Stimulated activated CD4-positive, alpha-beta T cell treated with anti-CD3 and anti-CD28 coated beads, TNF-alpha, amount 100 ng/mL, for 24 hours (primary cell): ENCODE results near the gene TPK1.
"Not testable (repeated sequence)": the region's sequence is repeated elsewhere in the genome, so short reads cannot be mapped to it uniquely, and the experiment has no call there.

Experiments used
- DNase-seq, 3 experiments: peaks; one replicate each; pipeline ENCODE4 v3.0.0-alpha.2; 2020; ENCODE audit warnings: low read depth in 3 of 3

The TPK1 gene

DNA sequence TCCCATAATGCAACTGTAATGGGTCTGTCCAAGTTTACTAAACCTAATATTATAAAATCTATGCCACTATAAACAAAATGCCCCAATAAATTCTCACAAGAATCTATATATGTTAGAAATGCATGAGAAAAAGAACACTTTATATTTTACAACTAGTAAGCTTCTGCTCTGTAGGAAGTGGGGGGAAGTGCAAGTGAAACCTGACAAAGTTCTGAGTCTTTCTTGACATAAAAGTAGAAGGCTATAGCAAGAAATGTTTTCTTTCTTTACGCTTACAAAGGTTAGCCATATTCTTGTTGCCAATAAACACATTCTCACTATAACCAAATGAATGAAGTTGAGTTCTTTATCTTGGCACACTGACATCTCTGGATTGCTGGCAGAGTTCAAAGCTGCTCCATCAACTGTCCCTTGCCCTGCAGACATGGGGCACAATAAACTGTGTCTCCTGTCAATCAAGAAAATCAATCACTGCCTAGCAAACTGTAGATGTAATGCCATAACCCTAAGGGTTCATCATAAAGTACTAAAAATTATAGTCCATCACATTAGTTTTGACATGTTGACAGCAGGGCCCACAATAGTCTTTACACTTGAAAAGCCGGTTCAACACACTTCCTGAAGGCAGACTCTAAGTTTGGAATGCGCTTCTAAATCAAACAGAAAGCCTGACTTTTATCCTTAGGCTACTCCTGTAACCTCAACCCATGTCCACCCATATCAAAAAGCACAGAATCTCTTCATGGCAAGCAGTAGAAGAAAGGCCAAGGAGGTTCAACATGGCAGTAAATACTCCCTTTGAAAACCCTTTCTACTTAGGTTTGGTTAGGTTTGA lies 58.6 kb downstream of the TPK1 start:
- no peak for DNase-seq

DNA sequence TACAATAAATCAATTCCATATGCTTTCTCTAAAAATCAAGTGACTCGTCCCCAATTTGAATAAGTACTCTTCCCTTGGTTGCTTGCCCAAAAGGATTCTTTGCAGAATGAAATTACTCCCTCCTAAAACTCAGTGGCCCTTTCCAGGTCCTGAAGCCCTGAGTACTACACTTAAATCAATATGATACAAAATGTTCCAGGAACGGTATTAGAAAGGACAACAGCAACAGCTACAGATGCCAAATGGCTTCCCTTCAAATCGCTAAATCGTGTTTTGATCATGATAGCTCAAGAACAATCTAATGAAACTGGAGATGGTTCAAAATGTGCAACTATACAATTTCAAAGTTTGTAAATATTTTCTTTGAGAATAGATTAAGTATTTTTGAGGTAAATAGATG lies 59.4 kb downstream of the TPK1 start:
- no peak for DNase-seq

GRCh38 chr7:144775749-144776148 lies 60.1 kb downstream of the TPK1 start:
- no peak for DNase-seq

- DNase-seq: no peak
These were observed 63.9 kb downstream of the TPK1 start for GRCh38 chr7:144771927-144772326.

DNA sequence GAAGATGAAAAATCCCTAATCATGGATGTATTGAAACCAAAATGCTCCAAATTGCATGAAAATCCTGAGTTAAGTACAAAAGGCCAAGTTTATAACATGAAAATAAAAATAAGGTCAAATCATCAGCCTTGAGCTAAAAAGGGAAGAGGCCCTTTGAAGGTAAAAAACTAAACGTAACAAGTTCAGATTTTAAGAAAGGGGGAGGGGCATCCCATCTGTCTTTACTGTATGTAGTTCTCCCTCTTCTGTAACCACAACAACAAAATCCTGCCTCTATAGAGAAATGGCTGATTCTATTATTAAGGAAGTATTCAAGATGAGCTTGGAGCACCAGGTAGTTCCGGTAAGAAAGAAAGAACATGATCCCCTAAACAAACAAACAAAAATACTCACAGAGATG lies 64.7 kb downstream of the TPK1 start:
- DNase-seq: no peak

DNA sequence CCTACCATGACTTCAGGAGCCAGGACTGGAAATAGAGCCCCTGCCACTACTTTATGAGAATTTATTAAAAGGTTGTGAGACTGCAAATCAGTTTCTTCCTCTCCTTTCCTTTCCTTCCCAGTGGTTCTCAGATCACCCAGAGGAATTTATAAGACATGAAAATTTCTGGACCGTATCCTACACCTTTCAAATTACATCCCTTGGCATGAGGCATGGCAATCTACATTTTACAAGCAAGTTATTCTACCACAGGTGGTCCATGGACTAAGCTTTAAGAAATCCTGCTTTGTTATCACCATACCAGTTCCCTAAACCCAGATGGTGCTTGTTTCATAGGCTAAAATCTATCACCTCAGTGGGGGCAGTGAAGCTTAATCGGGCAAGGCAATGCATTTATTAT lies 66.5 kb downstream of the TPK1 start:
- DNase-seq: no peak

- DNase-seq: no peak
These were observed 67.2 kb downstream of the TPK1 start for GRCh38 chr7:144768633-144769032.

DNA sequence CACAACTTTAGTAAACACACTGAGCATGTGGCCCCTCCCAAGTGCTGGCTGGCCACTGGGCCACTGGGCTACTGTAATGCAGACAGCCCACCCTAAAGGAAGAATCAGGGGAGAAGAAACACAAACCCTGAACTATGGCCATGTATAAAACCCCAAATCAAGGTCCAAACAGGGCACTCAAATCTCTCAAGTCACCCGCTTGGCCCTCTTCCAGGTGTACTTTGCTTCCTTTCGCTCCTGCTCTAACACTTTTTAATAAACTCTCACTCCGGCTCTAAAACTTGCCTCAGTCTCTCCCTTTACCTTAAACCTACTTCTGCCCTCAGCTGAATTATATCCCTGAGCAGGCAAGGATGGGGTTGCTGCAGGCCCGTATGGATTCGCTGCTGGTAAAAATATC lies 72.6 kb downstream of the TPK1 start:
- DNase-seq: no peak

DNA sequence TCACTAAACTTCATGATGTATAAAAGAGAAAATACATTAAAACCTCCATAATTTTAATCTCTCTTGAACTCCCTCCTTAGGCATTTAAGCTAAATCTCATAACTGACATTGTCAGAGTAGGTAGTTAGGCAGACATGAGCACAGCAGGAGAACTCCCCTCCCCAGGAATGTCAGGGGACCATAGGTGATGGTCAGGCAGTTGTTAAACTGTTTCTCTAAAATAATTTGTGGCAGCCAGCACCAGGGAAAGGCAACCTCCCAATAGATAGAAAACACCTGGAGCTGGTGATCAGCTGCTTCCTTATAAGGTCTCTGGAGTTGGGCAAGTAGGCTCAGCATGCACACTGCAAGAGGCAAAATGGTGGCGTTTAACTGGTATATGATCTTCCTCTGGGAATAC lies 73.0 kb downstream of the TPK1 start:
- no peak for DNase-seq

DNA sequence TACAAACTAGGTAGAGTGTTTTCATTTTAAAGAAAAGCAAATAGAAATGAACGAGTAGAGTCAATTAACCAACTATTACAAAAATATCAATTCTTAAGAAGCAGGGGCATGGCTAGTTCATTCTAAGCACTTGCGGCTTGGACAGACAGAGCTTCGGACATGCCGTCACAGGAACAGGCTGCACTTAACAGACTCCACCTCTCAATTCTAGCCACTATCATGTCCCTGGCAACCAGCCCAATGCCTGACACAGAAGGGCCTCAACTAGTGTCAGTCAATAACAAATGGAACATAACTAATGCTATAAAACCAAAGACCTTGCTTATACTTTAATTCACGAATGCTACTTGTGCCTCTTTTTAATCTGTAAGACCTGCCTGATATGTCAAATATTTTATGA lies 74.4 kb downstream of the TPK1 start:
- no peak for DNase-seq

- no peak for DNase-seq
These were observed 76.2 kb downstream of the TPK1 start for GRCh38 chr7:144759653-144760052.

DNA sequence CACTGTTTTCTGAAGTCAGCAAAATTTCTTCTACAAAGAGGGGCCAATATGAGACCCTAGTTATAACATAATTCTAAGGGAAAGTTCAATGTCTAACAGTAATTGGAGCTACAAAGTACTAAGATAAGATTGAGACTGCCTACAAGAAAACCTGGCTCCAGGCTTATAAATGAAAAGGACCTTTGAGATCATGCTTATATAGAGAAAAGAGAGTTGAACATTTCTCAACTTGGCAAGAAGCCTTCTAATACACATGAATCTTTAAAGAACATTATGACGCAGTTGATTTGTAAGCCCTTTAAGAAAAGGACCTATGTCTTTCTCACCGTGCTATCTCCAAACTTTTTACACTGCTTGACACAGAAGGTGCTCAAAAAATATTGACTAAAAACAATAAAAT lies 87.9 kb downstream of the TPK1 start:
- no peak for DNase-seq

DNA sequence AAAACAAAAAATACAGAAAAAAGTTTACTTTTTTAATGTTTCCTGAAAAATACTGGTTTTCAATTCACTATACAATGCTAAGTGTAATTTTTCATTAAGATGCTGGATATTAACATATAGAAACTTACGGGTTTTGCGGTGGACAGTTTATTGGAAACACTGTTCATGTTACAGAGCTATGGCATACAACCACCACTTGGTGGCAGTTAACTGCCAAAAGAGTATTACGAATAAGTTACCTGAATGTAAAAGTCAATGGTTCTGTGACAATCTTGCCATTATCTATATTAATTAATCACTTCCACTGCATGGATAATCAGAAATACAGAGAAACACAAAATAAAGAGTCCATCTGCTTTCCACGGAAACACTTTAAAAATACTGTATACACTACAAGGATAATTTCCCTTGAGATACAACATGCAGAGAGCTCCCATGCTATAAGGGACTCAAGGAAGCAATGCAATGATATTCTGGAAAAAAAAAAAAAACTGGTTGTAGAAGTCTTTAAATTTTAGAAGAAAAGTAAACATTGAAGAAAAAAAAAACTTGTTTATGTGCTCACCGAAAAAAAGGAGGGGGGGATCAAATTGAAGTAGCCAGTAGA lies 97.0 kb downstream of the TPK1 start:
- no peak for DNase-seq

- DNase-seq: no peak
These were observed 97.7 kb downstream of the TPK1 start for GRCh38 chr7:144738146-144738545.

DNA sequence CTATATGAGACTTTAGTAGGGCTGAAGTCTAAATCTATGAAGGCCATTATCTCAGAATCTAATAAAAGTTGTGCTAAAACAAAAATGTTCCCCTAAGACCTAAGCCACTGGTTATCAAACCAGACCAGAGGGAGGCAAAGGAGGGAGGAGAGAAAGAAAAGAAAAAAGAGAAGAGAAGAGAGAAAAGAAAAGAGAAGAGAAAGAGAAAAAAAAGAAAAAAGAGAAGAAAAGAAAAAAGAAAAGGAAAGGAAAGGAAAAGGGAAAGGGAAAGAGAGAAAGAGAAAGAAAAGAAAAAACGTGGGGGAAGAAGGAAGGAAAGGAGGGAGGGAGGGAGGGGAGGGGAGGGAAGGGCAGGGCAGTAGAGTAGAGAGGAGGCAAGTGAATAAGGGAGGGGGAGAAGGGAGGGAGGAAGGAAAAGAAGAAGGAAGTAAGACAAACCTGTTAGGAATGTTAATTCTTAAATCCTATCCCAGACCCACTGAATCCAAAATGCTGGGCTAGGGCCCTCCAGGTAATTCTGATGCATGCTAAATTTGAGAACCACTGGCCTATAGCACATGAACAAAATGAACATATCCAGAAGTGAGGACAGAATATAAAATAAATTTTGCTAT lies 98.9 kb downstream of the TPK1 start:
- DNase-seq: no peak

DNA sequence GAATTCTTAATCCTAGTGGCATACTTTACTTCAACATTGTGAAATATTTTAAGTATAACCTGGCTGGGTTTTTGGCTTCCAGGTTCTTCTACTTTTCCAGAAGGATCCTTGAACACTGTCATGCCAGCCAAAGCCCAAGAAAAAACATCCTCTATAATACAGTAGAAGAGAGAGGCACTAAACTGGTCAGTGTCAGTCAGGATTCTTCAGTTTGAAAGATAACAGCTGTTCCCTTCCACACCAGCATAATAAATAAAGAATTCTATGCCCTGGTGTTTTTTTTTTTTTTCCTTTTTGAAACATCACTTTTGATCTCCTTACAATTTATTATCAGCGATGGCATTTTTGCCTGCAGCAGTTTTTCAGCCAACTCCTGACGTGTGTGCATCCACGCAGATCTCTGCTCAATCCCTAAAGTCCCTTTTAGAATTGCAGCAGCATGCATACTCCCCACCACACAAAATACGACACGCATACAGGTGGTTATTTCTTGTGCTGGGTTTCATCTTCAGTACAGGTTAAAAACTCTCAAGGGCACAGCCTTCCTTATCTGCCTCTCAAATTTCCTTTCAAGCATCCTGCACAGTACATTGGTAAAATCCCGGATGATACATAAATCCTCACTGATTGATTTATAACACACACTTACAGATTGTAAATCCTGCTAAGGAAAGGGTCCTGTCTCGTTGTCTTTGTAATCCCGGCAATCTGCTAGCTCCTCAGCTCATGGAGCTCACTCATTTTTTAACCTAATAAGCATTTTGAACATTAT lies 100.2 kb downstream of the TPK1 start:
- DNase-seq: no peak

DNA sequence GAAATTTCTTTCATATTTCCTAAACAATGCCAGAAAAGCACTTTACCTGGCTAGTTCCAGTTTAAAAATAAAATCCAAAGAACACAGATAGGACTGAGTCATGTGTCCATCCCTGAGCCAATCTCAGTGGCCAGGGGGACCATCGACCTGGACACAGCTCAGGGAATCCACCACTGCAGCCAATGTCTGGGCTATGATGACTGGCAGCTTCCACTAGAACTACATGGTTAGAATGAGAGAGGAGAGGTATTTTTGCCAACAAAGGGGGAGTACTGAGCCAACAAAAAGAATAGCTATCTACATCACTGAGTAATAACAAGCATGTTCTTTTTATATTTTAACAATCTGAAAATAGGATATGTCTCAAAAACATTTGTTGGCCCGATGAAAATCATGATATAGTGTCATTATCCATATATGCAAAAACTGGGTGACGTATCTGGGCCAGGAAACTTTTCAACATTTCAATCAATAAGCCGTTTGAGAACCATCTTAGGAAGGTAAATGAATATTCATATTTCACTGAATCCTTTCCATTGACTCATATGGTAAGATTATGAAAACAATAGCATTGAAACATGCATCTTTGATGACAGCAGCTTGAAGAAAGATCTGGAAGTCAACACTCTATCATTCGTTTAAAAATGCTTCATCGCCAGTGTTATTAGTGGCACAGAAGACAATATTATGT lies 104.0 kb downstream of the TPK1 start:
- DNase-seq: no peak

- no peak for DNase-seq
These were observed 105.6 kb downstream of the TPK1 start for GRCh38 chr7:144730224-144730623.

DNA sequence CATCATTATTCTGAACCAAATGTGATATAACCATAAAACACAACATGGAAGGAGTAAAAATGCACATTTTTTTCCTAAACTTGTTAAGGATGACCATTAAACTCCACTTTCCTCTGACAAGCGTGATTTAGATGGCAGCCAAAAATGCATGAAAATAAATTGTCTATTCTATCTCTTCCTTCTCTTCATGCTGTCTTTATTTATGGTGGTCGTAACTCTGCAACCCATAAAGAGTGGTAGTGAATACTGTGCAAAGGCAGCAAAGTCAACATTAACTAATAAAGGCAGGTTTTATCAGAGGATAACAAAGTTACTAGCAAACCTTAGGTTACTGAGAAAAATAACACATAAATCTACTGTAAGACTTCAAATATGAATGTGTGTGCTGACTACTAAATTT lies 106.6 kb downstream of the TPK1 start:
- no peak for DNase-seq

- no peak for DNase-seq
These were observed 107.3 kb downstream of the TPK1 start for GRCh38 chr7:144728551-144728950.

DNA sequence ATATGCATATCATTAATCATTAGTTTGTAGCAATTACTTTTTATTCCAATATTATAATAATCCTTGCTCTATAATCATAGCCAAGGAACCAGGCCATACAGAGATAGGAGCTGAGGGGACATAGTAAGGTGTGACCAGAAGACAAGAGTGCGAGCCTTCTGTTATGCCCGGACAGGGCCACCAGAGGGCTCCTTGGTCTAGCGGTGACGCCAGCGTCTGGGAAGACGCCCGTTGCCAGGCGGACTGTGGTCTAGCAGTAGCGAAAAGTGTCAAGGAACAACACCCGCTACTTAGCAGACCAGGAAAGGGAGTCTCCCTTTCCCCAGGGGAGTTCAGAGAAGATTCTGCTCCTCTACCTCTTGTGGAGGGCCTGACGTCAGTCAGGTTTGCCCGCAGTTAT lies 109.0 kb downstream of the TPK1 start:
- DNase-seq: not testable (repeated sequence)

DNA sequence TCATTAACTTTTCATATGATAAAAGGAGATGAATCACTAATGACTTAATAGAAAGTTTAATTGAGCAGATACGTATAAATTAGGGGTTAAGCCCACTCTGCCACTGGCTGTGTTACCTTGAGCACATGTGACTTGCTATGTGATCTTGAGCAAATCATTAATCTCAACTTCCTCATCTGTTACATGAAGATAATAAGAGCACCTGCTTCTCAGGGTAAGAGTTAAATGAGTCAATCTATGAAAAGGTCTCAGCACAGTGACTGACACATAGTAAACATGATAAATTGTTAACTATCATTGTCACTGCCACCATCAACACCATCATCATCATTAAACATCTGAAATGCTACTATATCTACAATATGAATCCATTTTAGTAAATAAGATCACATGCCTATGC lies 110.8 kb downstream of the TPK1 start:
- no peak for DNase-seq
